ENCODE measurements around the gene CLSTN2. TPM values are rescaled to one million over a fixed set of nuclear protein-coding genes. Genes with fewer than 3 reads are reported as not detected.

Gene CLSTN2
- total RNA-seq, 1 donor from 2014 or later: 16.0 TPM

- intact Hi-C loops (cut with DNase I): no loop called here
- H3K9me3 ChIP-seq: no peaks in the 10 kb centered on the region
- no peaks in the 10 kb centered on the region for H3K27me3 ChIP-seq
- no peak for TF ChIP-seq POLR2AphosphoS5 (IDR thresholded peaks at IDR 0.05; ENCODE audit: insufficient read depth in 1 of 2, low read depth in 1 of 2)
- no peaks in the 10 kb centered on the region for H3K36me3 ChIP-seq
- no peak overlapping the region for H3K27ac ChIP-seq
- no peak for DNase-seq (ENCODE audit: extremely low spot score in 2 of 2)
- H3K4me3 ChIP-seq: no peak overlapping the region
- H3K4me1 ChIP-seq: no peaks in the 10 kb centered on the region
These were observed 355.1 kb downstream of the CLSTN2 start for GRCh38 chr3:140290105-140290504.

- no peak overlapping the region for H3K27ac ChIP-seq
- intact Hi-C loops (cut with DNase I): no loop called here
- H3K4me1 ChIP-seq: no peaks in the 10 kb centered on the region
- no peaks in the 10 kb centered on the region for H3K36me3 ChIP-seq
- no peak for DNase-seq (ENCODE audit: extremely low spot score in 2 of 2)
- TF ChIP-seq POLR2AphosphoS5 (IDR thresholded peaks at IDR 0.05; ENCODE audit: insufficient read depth in 1 of 2, low read depth in 1 of 2): no peak
- TF ChIP-seq, protein P1, sequence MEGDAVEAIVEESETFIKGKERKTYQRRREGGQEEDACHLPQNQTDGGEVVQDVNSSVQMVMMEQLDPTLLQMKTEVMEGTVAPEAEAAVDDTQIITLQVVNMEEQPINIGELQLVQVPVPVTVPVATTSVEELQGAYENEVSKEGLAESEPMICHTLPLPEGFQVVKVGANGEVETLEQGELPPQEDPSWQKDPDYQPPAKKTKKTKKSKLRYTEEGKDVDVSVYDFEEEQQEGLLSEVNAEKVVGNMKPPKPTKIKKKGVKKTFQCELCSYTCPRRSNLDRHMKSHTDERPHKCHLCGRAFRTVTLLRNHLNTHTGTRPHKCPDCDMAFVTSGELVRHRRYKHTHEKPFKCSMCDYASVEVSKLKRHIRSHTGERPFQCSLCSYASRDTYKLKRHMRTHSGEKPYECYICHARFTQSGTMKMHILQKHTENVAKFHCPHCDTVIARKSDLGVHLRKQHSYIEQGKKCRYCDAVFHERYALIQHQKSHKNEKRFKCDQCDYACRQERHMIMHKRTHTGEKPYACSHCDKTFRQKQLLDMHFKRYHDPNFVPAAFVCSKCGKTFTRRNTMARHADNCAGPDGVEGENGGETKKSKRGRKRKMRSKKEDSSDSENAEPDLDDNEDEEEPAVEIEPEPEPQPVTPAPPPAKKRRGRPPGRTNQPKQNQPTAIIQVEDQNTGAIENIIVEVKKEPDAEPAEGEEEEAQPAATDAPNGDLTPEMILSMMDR (IDR thresholded peaks at IDR 0.05): no peak
- TF ChIP-seq POLR2A (IDR thresholded peaks at IDR 0.05): no peak
- no peaks in the 10 kb centered on the region for H3K27me3 ChIP-seq
- H3K4me3 ChIP-seq: no peak overlapping the region
- H3K9me3 ChIP-seq: no peaks in the 10 kb centered on the region
These were observed 357.2 kb downstream of the CLSTN2 start for GRCh38 chr3:140292170-140292569.

- no peaks in the 10 kb centered on the region for H3K27me3 ChIP-seq
- no peak for DNase-seq (ENCODE audit: extremely low spot score in 2 of 2)
- intact Hi-C loops (cut with DNase I): no loop called here
- TF ChIP-seq POLR2AphosphoS5 (IDR thresholded peaks at IDR 0.05; ENCODE audit: insufficient read depth in 1 of 2, low read depth in 1 of 2): no peak
- TF ChIP-seq, protein P1 (IDR thresholded peaks at IDR 0.05): no peak
- TF ChIP-seq POLR2A (IDR thresholded peaks at IDR 0.05): no peak
- H3K9me3 ChIP-seq: no peaks in the 10 kb centered on the region
- H3K4me1 ChIP-seq: no peaks in the 10 kb centered on the region
- no peak overlapping the region for H3K27ac ChIP-seq
- no peak overlapping the region for H3K4me3 ChIP-seq
- H3K36me3 ChIP-seq: no peaks in the 10 kb centered on the region
These were observed 357.7 kb downstream of the CLSTN2 start for GRCh38 chr3:140292684-140293083.

DNA sequence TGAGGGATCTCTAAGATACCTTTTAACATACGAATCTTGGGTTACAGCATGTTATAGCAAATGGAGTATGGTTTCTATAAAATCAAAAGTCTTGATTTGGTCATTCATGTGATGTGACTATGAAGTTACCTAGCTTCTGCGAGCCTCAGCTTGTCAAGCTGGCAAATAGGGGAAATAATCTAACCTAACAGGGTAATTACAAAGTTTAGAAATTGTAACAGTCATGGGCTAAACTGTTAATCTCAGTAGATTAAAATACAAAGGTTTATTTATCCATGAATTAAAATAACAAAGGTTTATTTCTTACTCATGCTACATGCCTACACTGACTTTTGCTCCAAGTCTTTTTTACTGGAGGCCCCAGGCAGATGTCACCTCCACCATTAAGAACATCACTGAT, 359.1 kb downstream of the CLSTN2 start:
- Histone ChIP-seq H3K4me1 (no peaks in the 10 kb centered on the region), H3K27ac (no peak overlapping the region), H3K36me3 (no peaks in the 10 kb centered on the region), H3K9me3 (no peaks in the 10 kb centered on the region), H3K27me3 (no peaks in the 10 kb centered on the region), H3K4me3 (no peak overlapping the region)
- no peak for DNase-seq (ENCODE audit: extremely low spot score in 2 of 2)
- TF ChIP-seq POLR2A (IDR thresholded peaks at IDR 0.05) (no peak), POLR2AphosphoS5 (IDR thresholded peaks at IDR 0.05; ENCODE audit: insufficient read depth in 1 of 2, low read depth in 1 of 2) (no peak)
- TF ChIP-seq, protein P1 (IDR thresholded peaks at IDR 0.05): no peak
- intact Hi-C loops (cut with DNase I): no loop called here

DNA sequence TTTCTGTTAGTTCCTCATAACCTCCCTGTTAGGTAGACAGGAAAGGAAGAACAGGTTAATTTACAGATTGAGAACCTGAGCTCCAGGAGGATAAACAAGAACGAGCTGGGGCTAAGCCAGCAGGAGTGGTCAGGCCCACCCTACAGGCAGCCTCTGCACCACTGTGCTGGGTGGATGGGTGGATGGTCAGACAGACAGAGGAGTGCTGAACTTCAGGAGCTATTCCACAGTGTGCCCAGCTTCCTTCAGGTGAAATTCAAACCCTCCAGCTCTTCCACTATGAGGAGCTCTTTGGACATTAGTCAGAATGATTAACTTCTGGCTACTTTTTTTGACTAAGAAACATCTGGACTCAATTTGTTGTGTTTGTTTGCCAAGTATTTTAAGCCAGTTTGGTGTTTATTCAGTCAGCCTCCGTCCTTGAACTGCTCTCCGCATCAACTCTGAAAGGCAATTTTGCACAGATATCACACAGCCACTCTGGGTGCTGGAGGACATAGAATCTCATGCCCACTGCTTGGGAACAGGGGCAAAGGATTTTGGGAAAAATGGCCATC, 361.9 kb downstream of the CLSTN2 start:
- Histone ChIP-seq H3K4me1 (no peaks in the 10 kb centered on the region), H3K36me3 (no peaks in the 10 kb centered on the region), H3K27ac (no peak overlapping the region), H3K9me3 (no peaks in the 10 kb centered on the region), H3K4me3 (no peak overlapping the region), H3K27me3 (no peaks in the 10 kb centered on the region)
- TF ChIP-seq POLR2AphosphoS5 (IDR thresholded peaks at IDR 0.05; ENCODE audit: insufficient read depth in 1 of 2, low read depth in 1 of 2) (no peak), POLR2A (IDR thresholded peaks at IDR 0.05) (no peak)
- TF ChIP-seq, protein P1 (IDR thresholded peaks at IDR 0.05): no peak
- DNase-seq (ENCODE audit: extremely low spot score in 2 of 2): no peak
- intact Hi-C loops (cut with DNase I): no loop called here

All from vagina (tissue), 2 donors.